Vagina (tissue), 2 donors: ENCODE data around the gene ADORA1. TPM values are rescaled to one million over a fixed set of nuclear protein-coding genes. Genes with fewer than 3 reads are reported as not detected.

Experiments used
- DNase-seq, 2 donors: peaks; one replicate each; pipeline ENCODE4 v3.0.0-alpha.2; 2017; ENCODE audit errors: extremely low spot score in 2 of 2
- H3K27ac ChIP-seq: fragments of 200-600 bp; sonication (generic); one replicate; pipeline ENCODE4 v1.5.1; 2019
- H3K27me3 ChIP-seq: fragments of 200-600 bp; sonication (generic); one replicate; pipeline ENCODE4 v1.5.1; 2019
- H3K36me3 ChIP-seq, 2 donors: fragments of 200-600 bp; sonication (generic); one replicate each; pipeline ENCODE4 v1.5.1; 2017 to 2019
- H3K4me1 ChIP-seq: fragments of 200-600 bp; sonication (generic); one replicate; pipeline ENCODE4 v1.5.1; 2019
- H3K4me3 ChIP-seq, 2 donors: fragments of 200-600 bp; sonication (generic); 1 replicate in 1 of 2; 2 replicates in 1 of 2; pipeline ENCODE4 v1.5.1; 2016 to 2019
- H3K9me3 ChIP-seq: fragments of 200-600 bp; sonication (generic); one replicate; pipeline ENCODE4 v1.5.1; 2019
- CTCF ChIP-seq, 3 experiments: fragments of 450-650 bp in 2 of 3; fragments of 200-600 bp in 1 of 3; sonication (generic) in 1 of 3; IDR thresholded peaks; one replicate each; pipeline ENCODE4 v1.5.1; 2017 to 2019; ENCODE audit warnings: antibody characterized with exemption in 3 of 3, mild to moderate bottlenecking in 2 of 3, moderate library complexity in 2 of 3
- POLR2A ChIP-seq, 2 donors: fragments of 450-650 bp; IDR thresholded peaks; one replicate each; pipeline ENCODE4 v1.6.1; 2017; ENCODE audit warnings: antibody characterized with exemption in 2 of 2, mild to moderate bottlenecking in 2 of 2, moderate library complexity in 2 of 2
- POLR2AphosphoS5 ChIP-seq, 2 donors: sonication (generic); formaldehyde crosslinking; IDR thresholded peaks; one replicate each; pipeline ENCODE4 v1.9.0; 2017; ENCODE audit warnings: antibody characterized with exemption in 2 of 2, mild to moderate bottlenecking in 2 of 2, low read depth in 1 of 2; ENCODE audit not compliant: insufficient read depth in 1 of 2
- intact Hi-C: fragments of 100-400 bp; cut with DNase I; formaldehyde crosslinking; loops from one replicate; pipeline ENCODE4 v1.15.1; 2023
- total RNA-seq: library from RNA; depleted of rRNA; stranded (reverse); fragments of >200 nt; gene quantifications from one replicate; pipeline ENCODE4 v1.2.3, GENCODE V29; 2016

Gene ADORA1
- total RNA-seq, 1 donor from 2014 or later, result 5.2 TPM

GRCh38 chr1:203099805-203100515, 27.6 kb upstream of the ADORA1 start:
- no peak for TF ChIP-seq CTCF (IDR thresholded peaks at IDR 0.05)
- TF ChIP-seq POLR2AphosphoS5 (IDR thresholded peaks at IDR 0.05; ENCODE audit: insufficient read depth in 1 of 2, low read depth in 1 of 2), result no peak
- no peak for TF ChIP-seq POLR2A (IDR thresholded peaks at IDR 0.05)
- Histone ChIP-seq H3K4me3 (no peak overlapping the region), H3K27me3 (no peaks in the 10 kb centered on the region), H3K27ac (no peak overlapping the region), H3K4me1 (no peaks in the 10 kb centered on the region), H3K9me3 (no peaks in the 10 kb centered on the region), H3K36me3 (no peaks in the 10 kb centered on the region)
- peak; percentile 70 to 79 for DNase-seq
- intact Hi-C loops, result no loop called here

- Histone ChIP-seq H3K4me3 (no peak overlapping the region), H3K9me3 (no peaks in the 10 kb centered on the region), H3K4me1 (no peaks in the 10 kb centered on the region), H3K27me3 (no peaks in the 10 kb centered on the region), H3K27ac (no peak overlapping the region), H3K36me3 (no peaks in the 10 kb centered on the region)
- DNase-seq, result peak in 1 of 2 donors; percentile 31
- intact Hi-C loops, result no loop called here
- no peak for TF ChIP-seq CTCF (IDR thresholded peaks at IDR 0.05)
- TF ChIP-seq POLR2AphosphoS5 (IDR thresholded peaks at IDR 0.05; ENCODE audit: insufficient read depth in 1 of 2, low read depth in 1 of 2), result no peak
- TF ChIP-seq POLR2A (IDR thresholded peaks at IDR 0.05), result no peak
Measured at GRCh38 chr1:203100516-203100869, 27.0 kb upstream of the ADORA1 start.

- Histone ChIP-seq H3K4me1 (no peaks in the 10 kb centered on the region), H3K27me3 (no peaks in the 10 kb centered on the region), H3K36me3 (no peaks in the 10 kb centered on the region), H3K9me3 (no peaks in the 10 kb centered on the region), H3K27ac (no peak overlapping the region), H3K4me3 (no peak overlapping the region)
- DNase-seq, result peak in 1 of 2 donors; percentile 31
- intact Hi-C loops, result no loop called here
- TF ChIP-seq POLR2A (IDR thresholded peaks at IDR 0.05) (no peak), CTCF (IDR thresholded peaks at IDR 0.05) (no peak), POLR2AphosphoS5 (IDR thresholded peaks at IDR 0.05; ENCODE audit: insufficient read depth in 1 of 2, low read depth in 1 of 2) (no peak)
Measured at GRCh38 chr1:203101813-203102634, 25.5 kb upstream of the ADORA1 start.

GRCh38 chr1:203103216-203103615, 24.3 kb upstream of the ADORA1 start:
- peak in 1 of 2 donors; percentile 61 for DNase-seq
- H3K4me1 ChIP-seq, result no peaks in the 10 kb centered on the region
- TF ChIP-seq POLR2A (IDR thresholded peaks at IDR 0.05) (no peak), POLR2AphosphoS5 (IDR thresholded peaks at IDR 0.05; ENCODE audit: insufficient read depth in 1 of 2, low read depth in 1 of 2) (no peak), CTCF (IDR thresholded peaks at IDR 0.05) (no peak)
- H3K36me3 ChIP-seq, result no peaks in the 10 kb centered on the region
- no peak overlapping the region for H3K27ac ChIP-seq
- no peak overlapping the region for H3K4me3 ChIP-seq
- intact Hi-C loops, result no loop called here
- no peaks in the 10 kb centered on the region for H3K27me3 ChIP-seq
- no peaks in the 10 kb centered on the region for H3K9me3 ChIP-seq
